NCI-H446 (cell line): ENCODE results near the gene MYH2.

Experiments used
- DNase-seq, 2 experiments: peaks; one replicate each; lab custom pipeline; 2025; lab: John Stamatoyannopoulos, UW

The MYH2 gene

DNA sequence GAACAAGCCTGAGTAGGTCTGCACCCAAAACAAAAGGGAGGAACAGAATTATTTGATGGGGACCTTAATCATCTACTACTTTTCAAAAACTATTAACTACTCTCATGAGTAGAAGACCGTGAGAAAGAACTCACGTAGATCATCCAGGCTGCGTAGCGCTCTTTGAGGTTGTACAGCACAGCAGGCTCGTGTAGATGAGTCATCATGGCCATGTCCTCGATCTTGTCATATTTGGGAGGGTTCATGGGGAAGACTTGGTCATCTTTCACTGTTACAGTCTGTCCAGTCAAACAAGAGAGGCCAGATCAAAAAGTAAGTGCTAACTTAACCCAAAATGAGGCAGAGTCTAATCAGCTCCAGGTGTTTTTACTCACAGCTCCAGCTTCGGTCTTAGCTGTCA, 33.4 kb downstream of the MYH2 start:
- no peak for DNase-seq

- no peak for DNase-seq
These were observed 36.0 kb downstream of the MYH2 start for GRCh38 chr17:10513299-10514067.

- no peak for DNase-seq
These were observed 36.6 kb downstream of the MYH2 start for GRCh38 chr17:10512856-10513255.

GRCh38 chr17:10499950-10500349, 49.5 kb downstream of the MYH2 start:
- no peak for DNase-seq

DNA sequence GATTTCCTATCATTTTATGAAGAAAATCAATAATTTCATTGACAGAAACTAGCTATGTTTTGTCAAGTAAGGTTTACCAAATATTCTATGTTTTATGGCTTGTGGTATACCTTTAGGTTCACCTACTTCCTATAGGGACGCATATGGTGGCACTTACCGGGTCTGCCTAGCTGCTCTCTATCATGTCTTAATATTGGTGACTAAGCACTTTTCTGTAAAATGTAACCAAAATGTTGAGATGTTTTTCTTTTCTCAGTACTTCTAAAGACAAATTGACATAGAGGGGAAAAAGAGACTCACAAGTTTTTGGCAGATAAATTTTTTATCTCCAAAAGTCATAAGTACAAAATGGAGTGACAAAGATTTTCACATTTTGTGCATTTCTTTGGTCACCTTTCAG, 57.5 kb downstream of the MYH2 start:
- no peak for DNase-seq

GRCh38 chr17:10482252-10482651, 67.2 kb downstream of the MYH2 start:
- no peak for DNase-seq

DNA sequence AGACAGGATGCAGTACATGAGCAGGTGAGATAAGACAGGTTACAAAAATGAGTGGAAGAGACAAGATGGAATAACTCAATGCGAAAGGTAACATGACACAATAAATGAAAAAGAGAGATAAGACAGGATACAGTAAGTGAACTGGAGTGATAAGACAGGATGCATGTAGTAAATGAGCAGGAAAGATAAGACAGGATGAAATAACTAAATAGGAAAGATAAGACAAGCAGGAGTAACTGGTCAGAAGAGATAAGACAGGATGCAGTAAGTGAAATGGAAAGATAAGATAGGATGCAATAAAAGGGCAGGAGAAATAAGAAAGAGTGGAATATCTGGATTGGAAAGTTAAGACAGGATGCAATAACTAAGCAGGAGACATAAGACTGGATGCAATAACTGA, 71.8 kb downstream of the MYH2 start:
- DNase-seq, result no peak

GRCh38 chr17:10474536-10474935, 74.9 kb downstream of the MYH2 start:
- no peak for DNase-seq

- DNase-seq, result no peak
These were observed 77.6 kb downstream of the MYH2 start for GRCh38 chr17:10471858-10472257.
